Nephron progenitor cell (in vitro differentiated cells): ENCODE results near the gene PSORS1C2.

Source experiments
- DNase-seq: peaks from one replicate; pipeline ENCODE4 v3.0.0; 2021
- H3K27ac Mint-ChIP-seq: 2 replicates; pipeline ENCODE4 v1.8.0; 2021; ENCODE audit warnings: mild to moderate bottlenecking, moderate library complexity, mixed read lengths
- H3K27me3 Mint-ChIP-seq: 2 replicates; pipeline ENCODE4 v1.8.0; 2021; ENCODE audit warnings: mild to moderate bottlenecking, low read depth, mixed read lengths; ENCODE audit not compliant: poor library complexity
- H3K36me3 Mint-ChIP-seq: 2 replicates; pipeline ENCODE4 v1.8.0; 2021; ENCODE audit warnings: low read depth, mixed read lengths
- H3K4me1 Mint-ChIP-seq: 2 replicates; pipeline ENCODE4 v1.8.0; 2021; ENCODE audit warnings: mixed read lengths
- H3K4me3 Mint-ChIP-seq: 2 replicates; pipeline ENCODE4 v1.8.0; 2021; ENCODE audit warnings: mild to moderate bottlenecking, moderate library complexity, mixed read lengths
- H3K9me3 Mint-ChIP-seq: 2 replicates; pipeline ENCODE4 v1.8.0; 2021; ENCODE audit warnings: mild to moderate bottlenecking, moderate library complexity, mixed read lengths
- CTCF ChIP-seq: fragments of 200-600 bp; sonication (generic); IDR thresholded peaks from 2 replicates; pipeline ENCODE4 v1.5.0; 2021; ENCODE audit warnings: antibody characterized with exemption

PSORS1C2 gene

GRCh38 chr6:31113861-31114540 lies 24.9 kb downstream of the PSORS1C2 start:
- H3K27ac Mint-ChIP-seq: no peak overlapping the region

GRCh38 chr6:31112478-31112877 lies 26.4 kb downstream of the PSORS1C2 start, which contains the start of gene C6orf15:
TSS of gene C6orf15 (minus strand) at chr6:31112575. CDS start at chr6:31112555, 20 bp downstream.
- Mint-ChIP-seq H3K4me3 (no peak within 1 kb of the TSS), H3K4me1 (peaks cover 39% of the 10 kb centered on the region), H3K27me3 (peaks cover 34% of the 10 kb centered on the region), H3K36me3 (no peaks in the 10 kb centered on the region), H3K9me3 (no peaks in the 10 kb centered on the region), H3K27ac (no peak within 1 kb of the TSS)
- no peak for TF ChIP-seq CTCF
- DNase-seq: no peak

More at GRCh38 chr6:31113861-31114540, 24.9 kb downstream of the PSORS1C2 start:
- peaks cover 26% of the 10 kb centered on the region for H3K27me3 Mint-ChIP-seq
- TF ChIP-seq CTCF: no peak
- H3K9me3 Mint-ChIP-seq: no peaks in the 10 kb centered on the region
- peaks cover 39% of the 10 kb centered on the region for H3K4me1 Mint-ChIP-seq
- DNase-seq: no peak
- no peak overlapping the region for H3K4me3 Mint-ChIP-seq
- H3K36me3 Mint-ChIP-seq: no peaks in the 10 kb centered on the region

GRCh38 chr6:31111712-31112111 lies 27.2 kb downstream of the PSORS1C2 start:
- Mint-ChIP-seq H3K4me1 (peaks cover 32% of the 10 kb centered on the region), H3K9me3 (no peaks in the 10 kb centered on the region), H3K4me3 (no peak overlapping the region), H3K27me3 (peaks cover 34% of the 10 kb centered on the region), H3K36me3 (no peaks in the 10 kb centered on the region), H3K27ac (no peak overlapping the region)
- no peak for TF ChIP-seq CTCF
- no peak for DNase-seq

GRCh38 chr6:31110825-31111582 lies 27.9 kb downstream of the PSORS1C2 start:
- peaks cover 34% of the 10 kb centered on the region for H3K27me3 Mint-ChIP-seq
- no peak overlapping the region for H3K27ac Mint-ChIP-seq
- DNase-seq: no peak
- H3K9me3 Mint-ChIP-seq: no peaks in the 10 kb centered on the region
- TF ChIP-seq CTCF: no peak
- H3K4me3 Mint-ChIP-seq: no peak overlapping the region
- H3K36me3 Mint-ChIP-seq: no peaks in the 10 kb centered on the region
- peaks cover 33% of the 10 kb centered on the region for H3K4me1 Mint-ChIP-seq

GRCh38 chr6:31107052-31107451 lies 31.8 kb downstream of the PSORS1C2 start:
- Mint-ChIP-seq H3K27ac (no peak overlapping the region), H3K9me3 (no peaks in the 10 kb centered on the region), H3K36me3 (no peaks in the 10 kb centered on the region), H3K4me3 (no peak overlapping the region), H3K27me3 (peaks cover 31% of the 10 kb centered on the region), H3K4me1 (peaks cover 14% of the 10 kb centered on the region)
- DNase-seq: no peak
- TF ChIP-seq CTCF: no peak
